Activated CD8-positive, alpha-beta memory T cell treated with anti-CD3 and anti-CD28 coated beads, Interleukin-2, amount 50 U/mL, for 1 hour (primary cell): ENCODE measurements around the gene APLF.

ENCODE experiments used
- DNase-seq: peaks from one replicate; pipeline ENCODE4 v3.0.0-alpha.2; 2020; ENCODE audit errors: extremely low read depth

Gene APLF

GRCh38 chr2:68467077-68467960 is at the start of gene APLF, which contains the start of gene FBXO48:
Gene APLF, plus strand, starts transcription at chr2:68467585. Its CDS starts 147 bp downstream, at chr2:68467732.
Gene FBXO48, minus strand, starts transcription at chr2:68467294. Its CDS starts 2,149 bp downstream, at chr2:68465145.
- peak; percentile 96 for DNase-seq

GRCh38 chr2:68417926-68418325 is 49.5 kb upstream of the APLF start:
- no peak for DNase-seq

- no peak for DNase-seq
These were observed 49.0 kb upstream of the APLF start for GRCh38 chr2:68418419-68418818.

GRCh38 chr2:68418855-68419254 is 48.5 kb upstream of the APLF start:
- no peak for DNase-seq

- no peak for DNase-seq
These were observed 47.0 kb upstream of the APLF start for GRCh38 chr2:68420254-68420910.

GRCh38 chr2:68423966-68424650 is 43.3 kb upstream of the APLF start:
- no peak for DNase-seq

GRCh38 chr2:68425503-68425902 is 41.9 kb upstream of the APLF start:
- no peak for DNase-seq

- no peak for DNase-seq
These were observed 40.9 kb upstream of the APLF start for GRCh38 chr2:68426446-68426845.

- no peak for DNase-seq
These were observed 40.4 kb upstream of the APLF start for GRCh38 chr2:68426848-68427579.

GRCh38 chr2:68428126-68428525 is 39.3 kb upstream of the APLF start:
- DNase-seq, result no peak

- DNase-seq, result no peak
These were observed 38.6 kb upstream of the APLF start for GRCh38 chr2:68428746-68429145.

- no peak for DNase-seq
These were observed 38.0 kb upstream of the APLF start for GRCh38 chr2:68429311-68429826.

GRCh38 chr2:68431316-68431972 is 35.9 kb upstream of the APLF start:
- DNase-seq, result no peak

- no peak for DNase-seq
These were observed 34.4 kb upstream of the APLF start for GRCh38 chr2:68432696-68433658.

GRCh38 chr2:68434981-68435380 is 32.4 kb upstream of the APLF start:
- DNase-seq, result no peak

GRCh38 chr2:68435615-68436014 is 31.8 kb upstream of the APLF start:
- no peak for DNase-seq

- no peak for DNase-seq
These were observed 31.1 kb upstream of the APLF start for GRCh38 chr2:68436270-68436669.

GRCh38 chr2:68438455-68439303 is 28.7 kb upstream of the APLF start:
- DNase-seq, result no peak
